IMR-90 (cell line): ENCODE results near the gene SNX15. TPM values are rescaled to one million over a fixed set of nuclear protein-coding genes. Genes with fewer than 3 reads are reported as not detected.

Experiments
- ATAC-seq: fragments of 200-7000 bp; cut with Tn5 transposase; 2 replicates; pipeline ENCODE4 v1.9.1; 2020; ENCODE audit warnings: low read depth, mild to moderate bottlenecking, moderate library complexity
- BruUV-seq: library from RNA; stranded (reverse); fragments of 400-500 nt; replicated peaks from 2 replicates; lab custom pipeline; 2021; lab: Mats Ljungman, UMichigan
- CTCF ChIA-PET: fragments of 300-600 bp; formaldehyde crosslinking; extraction: SDS; loops from one replicate; lab custom pipeline; 2021; ENCODE audit warnings: antibody characterized with exemption; lab: Yijun Ruan, JAX
- POLR2A ChIA-PET: fragments of 300-600 bp; sonication (Branson Sonifier 250); formaldehyde crosslinking; loops from one replicate; lab custom pipeline; 2022; ENCODE audit warnings: antibody characterized with exemption; ENCODE audit not compliant: unreplicated experiment; lab: Charles Lee
- DNase-seq: peaks from one replicate; pipeline ENCODE4 v3.0.0; 2013
- H2AFZ ChIP-seq: replicated peaks from 2 replicates; pipeline ENCODE3; 2013; ENCODE audit warnings: low read length, mild to moderate bottlenecking; ENCODE audit not compliant: poor library complexity
- H2AK5ac ChIP-seq: 2 replicates; pipeline ENCODE4 v1.6.1; 2013; ENCODE audit warnings: low read depth, low read length, inconsistent platforms
- H2AK9ac ChIP-seq: replicated peaks from 2 replicates; pipeline ENCODE3; 2013; ENCODE audit warnings: mild to moderate bottlenecking, low read depth, low read length, moderate library complexity; ENCODE audit not compliant: poor library complexity
- H2BK120ac ChIP-seq: 2 replicates; pipeline ENCODE4 v1.6.1; 2013; ENCODE audit warnings: low read depth, low read length, inconsistent platforms
- H2BK15ac ChIP-seq: 3 replicates; pipeline ENCODE4 v1.6.1; 2013; ENCODE audit warnings: low read depth, low read length, inconsistent platforms
- H2BK20ac ChIP-seq: 2 replicates; pipeline ENCODE4 v1.6.1; 2013; ENCODE audit warnings: low read depth, mild to moderate bottlenecking, inconsistent platforms, low read length, moderate library complexity
- H2BK5ac ChIP-seq: 2 replicates; pipeline ENCODE4 v1.6.1; 2013; ENCODE audit warnings: mild to moderate bottlenecking, low read depth, low read length, inconsistent platforms; ENCODE audit not compliant: poor library complexity, severe bottlenecking
- H3K14ac ChIP-seq: replicated peaks from 2 replicates; pipeline ENCODE4 v1.6.1; 2013; ENCODE audit warnings: low read depth, low read length, inconsistent platforms
- H3K18ac ChIP-seq: 2 replicates; pipeline ENCODE4 v1.6.1; 2013; ENCODE audit warnings: low read depth, low read length, control low read depth
- H3K23ac ChIP-seq: 2 replicates; pipeline ENCODE4 v1.6.1; 2013; ENCODE audit warnings: low read depth, low read length, inconsistent platforms
- H3K27ac ChIP-seq: 2 replicates; pipeline ENCODE4 v1.5.1; 2013; ENCODE audit warnings: mild to moderate bottlenecking, control low read depth, low read length; ENCODE audit not compliant: insufficient read depth
- H3K27me3 ChIP-seq: 2 replicates; pipeline ENCODE4 v1.6.1; 2013; ENCODE audit warnings: low read length; ENCODE audit not compliant: control insufficient read depth, insufficient read depth
- H3K36me3 ChIP-seq: 2 replicates; pipeline ENCODE4 v1.6.1; 2013; ENCODE audit warnings: low read length, mixed read lengths; ENCODE audit not compliant: control insufficient read depth, insufficient read depth
- H3K4ac ChIP-seq: 2 replicates; pipeline ENCODE4 v1.6.1; 2013; ENCODE audit warnings: low read depth, low read length, inconsistent platforms
- H3K4me1 ChIP-seq: 2 replicates; pipeline ENCODE4 v1.6.1; 2013; ENCODE audit warnings: low read length, mixed read lengths; ENCODE audit not compliant: control insufficient read depth, insufficient read depth
- H3K4me2 ChIP-seq: 2 replicates; pipeline ENCODE4 v1.6.1; 2013; ENCODE audit warnings: low read depth, mild to moderate bottlenecking, control low read depth, low read length, moderate library complexity
- H3K4me3 ChIP-seq: 2 replicates; pipeline ENCODE4 v1.5.1; 2013; ENCODE audit warnings: low read depth, mild to moderate bottlenecking, control low read depth, low read length, moderate library complexity; ENCODE audit not compliant: insufficient read depth
- H3K56ac ChIP-seq: 2 replicates; pipeline ENCODE4 v1.6.1; 2013; ENCODE audit warnings: low read length, inconsistent platforms; ENCODE audit not compliant: insufficient read depth; ENCODE audit errors: extremely low read depth
- H3K79me1 ChIP-seq, 2 experiments: 2 replicates each; pipeline ENCODE4 v1.6.1; 2013; ENCODE audit warnings: low read length in 2 of 2, inconsistent platforms in 1 of 2, low read depth in 1 of 2
- H3K9ac ChIP-seq: 2 replicates; pipeline ENCODE4 v1.6.1; 2013; ENCODE audit warnings: low read depth, low read length, control low read depth
- H3K9me1 ChIP-seq: 2 replicates; pipeline ENCODE4 v1.6.1; 2013; ENCODE audit warnings: low read length, inconsistent platforms; ENCODE audit not compliant: insufficient read depth
- H3K9me3 ChIP-seq: 2 replicates; pipeline ENCODE4 v1.6.1; 2013; ENCODE audit warnings: low read length; ENCODE audit not compliant: control insufficient read depth, insufficient read depth
- H4K20me1 ChIP-seq: 2 replicates; pipeline ENCODE4 v1.6.1; 2013; ENCODE audit warnings: low read length, inconsistent platforms; ENCODE audit not compliant: insufficient read depth
- H4K5ac ChIP-seq: 2 replicates; pipeline ENCODE4 v1.6.1; 2013; ENCODE audit warnings: mild to moderate bottlenecking, low read depth, low read length, control low read depth
- H4K8ac ChIP-seq, 2 experiments: 2 replicates each; pipeline ENCODE4 v1.6.1; 2013; ENCODE audit warnings: low read depth in 2 of 2, low read length in 2 of 2, control low read depth in 1 of 2, inconsistent platforms in 1 of 2
- H4K91ac ChIP-seq: 2 replicates; pipeline ENCODE4 v1.6.1; 2013; ENCODE audit warnings: low read depth, low read length, inconsistent platforms; ENCODE audit not compliant: insufficient read depth
- BHLHE40 ChIP-seq: fragments of 150-350 bp; IDR thresholded peaks from 2 replicates; pipeline ENCODE4 v1.6.1; 2016; ENCODE audit warnings: mild to moderate bottlenecking, low read depth, low read length
- CEBPB ChIP-seq: IDR thresholded peaks from 2 replicates; pipeline ENCODE4 v1.6.1; 2012; ENCODE audit warnings: low read depth, low read length, improper control_type of control experiment
- CHD1 ChIP-seq: IDR thresholded peaks from 2 replicates; pipeline ENCODE4 v1.6.1; 2012; ENCODE audit warnings: low read depth, low read length, improper control_type of control experiment
- ELK1 ChIP-seq: fragments of 150-350 bp; IDR thresholded peaks from 2 replicates; pipeline ENCODE4 v1.6.1; 2016; ENCODE audit warnings: low read depth, mild to moderate bottlenecking, low read length, moderate library complexity, borderline replicate concordance
- FOS ChIP-seq: fragments of 150-350 bp; IDR thresholded peaks from 2 replicates; pipeline ENCODE4 v1.6.1; 2016; ENCODE audit warnings: low read depth, low read length
- MAZ ChIP-seq: IDR thresholded peaks from 2 replicates; pipeline ENCODE4 v1.6.1; 2012; ENCODE audit warnings: low read depth, mild to moderate bottlenecking, low read length, improper control_type of control experiment, moderate library complexity, borderline replicate concordance
- MXI1 ChIP-seq: IDR thresholded peaks from 2 replicates; pipeline ENCODE4 v1.6.1; 2012; ENCODE audit warnings: low read depth, mild to moderate bottlenecking, low read length, moderate library complexity, borderline replicate concordance
- NFE2L2 ChIP-seq: fragments of 150-350 bp; IDR thresholded peaks from 2 replicates; pipeline ENCODE4 v1.6.1; 2016; ENCODE audit warnings: low read depth, mild to moderate bottlenecking, low read length
- POLR2A ChIP-seq: IDR thresholded peaks from 2 replicates; pipeline ENCODE4 v1.6.1; 2012; ENCODE audit warnings: mild to moderate bottlenecking, low read depth, low read length
- RAD21 ChIP-seq: IDR thresholded peaks from 2 replicates; pipeline ENCODE4 v1.6.1; 2012; ENCODE audit warnings: low read length, improper control_type of control experiment
- RCOR1 ChIP-seq: IDR thresholded peaks from 2 replicates; pipeline ENCODE4 v1.6.1; 2012; ENCODE audit warnings: mild to moderate bottlenecking, low read length, improper control_type of control experiment; ENCODE audit not compliant: insufficient replicate concordance
- RFX5 ChIP-seq: IDR thresholded peaks from 2 replicates; pipeline ENCODE4 v1.8.0; 2012; ENCODE audit warnings: low read depth, mild to moderate bottlenecking, low read length, moderate library complexity
- USF2 ChIP-seq: fragments of 150-350 bp; IDR thresholded peaks from 2 replicates; pipeline ENCODE4 v1.6.1; 2017; ENCODE audit warnings: mild to moderate bottlenecking, antibody characterized with exemption, low read length, low read depth
- WGBS, 2 experiments: methylation state at CpG; one replicate each; pipeline versions ENCODE4 v1.1.5 to v1.1.7; 2013; ENCODE audit warnings: missing lambda C conversion rate in 2 of 2; ENCODE audit not compliant: insufficient read length in 1 of 2; ENCODE audit errors: extremely low coverage in 2 of 2; 5-methylcytosine and 5-hydroxymethylcytosine counted together
- dilution Hi-C: fragments of 300-500 bp; cut with HindIII; formaldehyde crosslinking; loops from one replicate; pipeline ENCODE4 v1.14.3; 2018; ENCODE audit warnings: low sequenced_read_pairs; ENCODE audit not compliant: unreplicated experiment
- in situ Hi-C: fragments of 300-500 bp; cut with MboI; formaldehyde crosslinking; loops from 3 replicates; pipeline ENCODE4 v1.14.3; 2019; ENCODE audit warnings: low sequenced_read_pairs, inconsistent platforms, mixed read lengths
- intact Hi-C: fragments of 100-400 bp; cut with micrococcal nuclease; formaldehyde crosslinking; loops from 2 replicates; pipeline ENCODE4 v1.10.0; 2022
- polyA plus RNA-seq, 3 experiments: library from polyadenylated mRNA; depleted of rRNA; stranded (reverse); fragments of >200 nt; gene quantifications; 2 replicates each; pipeline ENCODE4 v1.2.3, GENCODE V29; 2012; ENCODE audit warnings: low replicate concordance in 1 of 3
- total RNA-seq: library from RNA; depleted of rRNA; stranded (reverse); fragments of >200 nt; gene quantifications from 2 replicates; pipeline ENCODE4 v1.2.3, GENCODE V29; 2012

Gene SNX15
- total and polyA plus RNA-seq, 2 of the 4 experiments (the other 2 are of a cell fraction) = 9.0 to 16.3 TPM

- Histone ChIP-seq H3K9ac (no peak overlapping the region), H3K23ac (no peak overlapping the region), H2BK15ac (no peak overlapping the region), H2AK5ac (no peak overlapping the region), H2BK5ac (no peak overlapping the region), H3K56ac (no peak overlapping the region), H3K14ac (no peak overlapping the region), H4K91ac (no peak overlapping the region), H3K9me1 (peaks cover 5% of the 10 kb centered on the region; the same call in 1 of the 2 replicates), H2AK9ac (peak overlapping the region; percentile 55), H3K9me3 (no peaks in the 10 kb centered on the region), H3K4ac (0 out of 2 replicates have a peak overlapping the region, but pooled peaks have one; percentile 2), H3K36me3 (no peaks in the 10 kb centered on the region), H2BK20ac (no peak overlapping the region), H3K18ac (no peak overlapping the region), H4K5ac (no peak overlapping the region), H4K8ac (no peak overlapping the region), H3K4me3 (no peak overlapping the region), H4K20me1 (no peaks in the 10 kb centered on the region), H3K27me3 (peaks cover 18% of the 10 kb centered on the region; the same call in 1 of the 2 replicates), H3K79me1 (no peaks in the 10 kb centered on the region), H2AFZ (peak overlapping the region; percentile 84), H3K4me1 (no peaks in the 10 kb centered on the region), H3K4me2 (no peak overlapping the region), H2BK120ac (no peak overlapping the region), H3K27ac (no peak overlapping the region)
- no TSS peak for BruUV-seq
- dilution Hi-C loops (no loop called here), in situ Hi-C loops (no loop called here), intact Hi-C loops (no loop called here)
- 0 out of 2 replicates have a peak, but pooled peaks have one; percentile 24 for ATAC-seq
- CTCF ChIA-PET = no interaction called here
- 59% methylated on average over 5 of the region's 9 CpGs; no CpG with 5 or more reads in 1 of the 2 experiments for WGBS, 2 experiments
- POLR2A ChIA-PET = no interaction called here
- no peak for TF ChIP-seq RCOR1
- no peak for TF ChIP-seq BHLHE40
- no peak for TF ChIP-seq RFX5
- no peak for TF ChIP-seq USF2
- no peak for TF ChIP-seq CEBPB
- no peak for TF ChIP-seq MXI1
- no peak for TF ChIP-seq ELK1
- no peak for TF ChIP-seq RAD21
- no peak for TF ChIP-seq NFE2L2
- TF ChIP-seq FOS = no peak
- no peak for TF ChIP-seq MAZ
- TF ChIP-seq CHD1 = no peak
- no peak for TF ChIP-seq POLR2A
- no peak for DNase-seq
These were observed 33.7 kb downstream of the SNX15 start for GRCh38 chr11:65060913-65061408.
